ENCODE measurements around the gene UQCC2. TPM values are rescaled to one million over a fixed set of nuclear protein-coding genes. Genes with fewer than 3 reads are reported as not detected.

UQCC2 gene
- total and polyA plus RNA-seq, 2 of the 8 experiments (the other 6 are each of a cell fraction or from before 2014, with no cell fraction given): 52.1 to 104 TPM

DNA sequence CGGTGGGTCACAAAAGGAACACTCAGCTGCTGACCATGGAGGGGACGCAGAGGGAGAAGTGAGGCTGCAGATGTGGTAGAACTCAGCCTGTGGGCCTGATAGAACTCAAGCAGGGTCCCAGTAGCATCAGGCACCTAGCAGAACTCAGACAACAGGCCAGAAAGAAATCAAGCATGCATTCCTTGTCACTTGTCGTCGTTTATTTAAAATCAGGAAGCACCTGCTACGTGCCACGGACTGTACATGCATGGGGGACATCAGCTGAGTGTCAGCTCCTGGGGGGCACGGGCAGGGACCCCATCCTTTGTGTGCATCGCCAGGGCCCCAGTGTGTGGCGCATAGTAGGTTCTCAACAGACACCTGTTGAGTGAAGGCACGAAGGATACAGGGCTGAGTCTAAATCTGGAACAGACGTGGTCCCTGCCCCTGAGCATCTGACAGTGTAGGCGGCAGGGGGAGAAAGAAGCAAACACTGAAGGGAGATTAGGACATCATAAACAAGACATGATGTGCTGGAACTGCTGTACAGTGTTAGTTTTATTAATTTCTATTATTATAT, 32.5 kb downstream of the UQCC2 start:
- 96% methylated on average over 11 of the region's 12 CpGs; no CpG with 5 or more reads in 1 of the 2 experiments for WGBS, 2 experiments (ENCODE audit: extremely low coverage in 1 of 2, insufficient coverage in 1 of 2, insufficient read length in 1 of 2, insufficient replicate concordance in 2 of 2, low coverage in 1 of 2, low lambda C conversion rate in 2 of 2, missing lambda C conversion rate in 1 of 2)
- H3K79me1 ChIP-seq (ENCODE audit: low read depth, low read length): no peaks in the 10 kb centered on the region
- no peak overlapping the region for H4K91ac ChIP-seq (replicated peaks; ENCODE audit: insufficient read length, low read length)
- H3K27me3 ChIP-seq (replicated peaks in 1 of 4; ENCODE audit: control insufficient read depth in 3 of 4, extremely low read depth in 1 of 4, insufficient read depth in 3 of 4, low read length in 3 of 4): no peaks in the 10 kb centered on the region
- no peak overlapping the region for H4K5ac ChIP-seq (ENCODE audit: insufficient read length, low read depth, low read length)
- no peak overlapping the region for H3K27ac ChIP-seq (ENCODE audit: low read depth, low read length)
- H2BK5ac ChIP-seq (ENCODE audit: low read depth, low read length): no peak overlapping the region; the same call in 1 of the 2 replicates
- H3K4me3 ChIP-seq (ENCODE audit: extremely low read depth in 1 of 4, insufficient read depth in 2 of 4, low read depth in 3 of 4, low read length in 4 of 4): no peak overlapping the region
- H2BK20ac ChIP-seq (ENCODE audit: low read length): no peak overlapping the region
- H3K56ac ChIP-seq (replicated peaks; ENCODE audit: insufficient read length, low read depth, low read length): no peak overlapping the region
- H3K36me3 ChIP-seq (ENCODE audit: control insufficient read depth in 2 of 4, insufficient read depth in 4 of 4, low read length in 3 of 4): peaks cover 12 to 35% (median 32%) of the 10 kb centered on the region in 4 experiments
- no peak overlapping the region for H4K8ac ChIP-seq (ENCODE audit: extremely low read depth, insufficient read depth, low read length)
- no peak overlapping the region for H3K23ac ChIP-seq (ENCODE audit: insufficient read length)
- no peak overlapping the region for H2AFZ ChIP-seq (ENCODE audit: low read length)
- ChIA-PET POLR2A (ENCODE audit: partially characterized antibody) (interaction anchor here (0.8 to 1.5 kb wide), 4 partner anchors 10 to 18 kb away, joined by 3 to 4 read pairs (median 3); no protein-coding TSS in a partner anchor), CTCF (ENCODE audit: partially characterized antibody) (interaction anchor here (0.8 kb wide), 1 partner anchor 14 kb away, joined by 3 read pairs; no protein-coding TSS in a partner anchor)
- H3K23me2 ChIP-seq (ENCODE audit: low read depth, low read length): no peaks in the 10 kb centered on the region
- H2BK12ac ChIP-seq (ENCODE audit: low read depth, low read length): no peak overlapping the region
- no peak overlapping the region for H3K4me2 ChIP-seq (ENCODE audit: insufficient read depth in 1 of 2, low read depth in 2 of 2, low read length in 2 of 2)
- DNase-seq (ENCODE audit: low read depth in 1 of 2, low spot score in 2 of 2) (no peak), FAIRE-seq (no peak)
- no peak overlapping the region for H3K4ac ChIP-seq (replicated peaks; ENCODE audit: insufficient read length, low read depth, low read length)
- H3K9me3 ChIP-seq (ENCODE audit: insufficient read depth in 2 of 2, low read depth in 1 of 2, low read length in 1 of 2): no peaks in the 10 kb centered on the region
- H2BK15ac ChIP-seq (ENCODE audit: low read length): no peak overlapping the region
- H2AK5ac ChIP-seq (ENCODE audit: low read depth, low read length): no peak overlapping the region
- peaks cover 0 to 12% of the 10 kb centered on the region in 2 experiments for H4K20me1 ChIP-seq (replicated peaks in 1 of 2; ENCODE audit: control insufficient read depth in 1 of 2, insufficient read depth in 2 of 2, low read length in 2 of 2)
- H3K14ac ChIP-seq (ENCODE audit: insufficient read length): no peak overlapping the region
- no peak overlapping the region for H3K9ac ChIP-seq (replicated peaks in 1 of 4; ENCODE audit: extremely low read depth in 1 of 4, low read depth in 3 of 4, low read length in 3 of 4)
- H3K4me1 ChIP-seq (replicated peaks in 1 of 4; ENCODE audit: control insufficient read depth in 3 of 4, insufficient read depth in 4 of 4, low read length in 3 of 4): no peaks in the 10 kb centered on the region
- H2BK120ac ChIP-seq (replicated peaks; ENCODE audit: low read depth, low read length): no peak overlapping the region
- H3K79me2 ChIP-seq (ENCODE audit: control insufficient read depth in 1 of 2, insufficient read depth in 2 of 2, low read length in 2 of 2): no peaks in the 10 kb centered on the region
- H3K18ac ChIP-seq (ENCODE audit: extremely low read depth, low read length): no peak overlapping the region
